NCI-H1092 treated with DMSO at 0.1 percent for 48 hours (cell line): ENCODE data around the gene C9orf50.
"Not testable (repeated sequence)": the region's sequence is repeated elsewhere in the genome, so short reads cannot be mapped to it uniquely, and the experiment has no call there.

Experiments
- DNase-seq: peaks from one replicate; lab custom pipeline; 2025; lab: John Stamatoyannopoulos, UW

The C9orf50 gene, protein sequence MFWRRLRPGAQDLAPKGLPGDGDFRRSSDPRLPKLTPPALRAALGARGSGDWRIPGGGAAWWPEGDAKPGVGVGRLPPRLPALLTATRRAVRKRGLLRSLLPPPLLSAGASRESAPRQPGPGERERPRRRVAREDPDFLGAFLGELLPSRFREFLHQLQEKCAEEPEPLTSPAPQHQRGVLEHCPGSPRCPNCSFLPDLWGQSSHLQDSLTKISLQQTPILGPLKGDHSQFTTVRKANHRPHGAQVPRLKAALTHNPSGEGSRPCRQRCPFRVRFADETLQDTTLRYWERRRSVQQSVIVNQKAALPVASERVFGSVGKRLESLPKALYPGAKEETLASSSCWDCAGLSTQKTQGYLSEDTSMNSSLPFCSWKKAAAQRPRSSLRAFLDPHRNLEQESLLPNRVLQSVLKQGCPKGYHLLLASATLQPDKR

DNA sequence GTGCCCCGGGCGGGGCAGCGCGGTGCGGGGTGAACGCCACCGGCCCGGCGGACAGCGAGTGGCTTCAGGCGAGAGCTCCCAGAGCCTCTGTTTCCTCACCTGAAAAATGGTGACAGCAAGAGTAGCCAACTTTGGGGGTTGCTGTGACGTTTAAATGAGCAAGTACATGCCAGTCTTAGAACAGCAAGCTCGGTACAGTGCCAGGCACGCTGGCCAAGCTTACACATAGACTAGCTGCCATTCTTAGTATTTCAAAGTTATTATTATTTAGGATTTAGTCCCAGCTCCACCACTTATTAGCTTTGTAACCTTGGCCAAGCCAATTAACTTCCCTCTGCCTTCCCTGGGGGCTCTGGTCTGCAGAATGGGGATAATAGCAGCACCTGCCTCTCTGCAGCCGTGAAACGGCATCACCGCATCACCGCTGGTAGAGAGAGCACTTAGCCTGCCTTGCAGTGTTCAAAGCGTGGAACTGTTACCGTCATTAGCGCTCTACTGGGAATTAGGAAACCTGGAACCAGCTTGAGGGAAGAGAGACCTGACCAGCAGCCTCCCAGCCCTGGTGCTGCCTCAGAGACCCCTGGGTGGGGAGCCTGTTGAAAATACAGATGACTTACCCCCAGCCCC is at the start of gene C9orf50:
Gene C9orf50, minus strand, starts transcription at position 433 of the 627 bp plus-strand sequence. CDS start 527 bp downstream, outside the sequence.
- DNase-seq, result peak; percentile 68

DNA sequence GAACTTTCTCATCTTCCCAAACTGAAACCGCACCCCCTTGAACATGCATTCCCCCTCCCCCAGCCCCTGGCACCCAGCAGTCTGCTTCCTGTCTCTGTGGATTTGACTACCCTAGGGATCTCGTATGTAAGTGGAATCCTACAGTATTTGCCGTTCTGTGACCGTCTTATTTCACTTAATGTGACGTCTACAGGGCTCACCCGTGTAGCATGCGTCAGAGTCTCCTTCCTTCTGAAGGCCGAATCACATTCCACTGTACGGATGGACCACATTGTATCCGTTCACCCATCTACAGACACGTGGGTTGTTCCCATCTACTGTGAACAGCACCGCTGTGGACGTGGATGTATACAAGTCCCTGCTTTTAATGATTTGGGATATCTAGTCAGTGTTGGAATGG is 49.0 kb upstream of the C9orf50 start:
- DNase-seq, result no peak

DNA sequence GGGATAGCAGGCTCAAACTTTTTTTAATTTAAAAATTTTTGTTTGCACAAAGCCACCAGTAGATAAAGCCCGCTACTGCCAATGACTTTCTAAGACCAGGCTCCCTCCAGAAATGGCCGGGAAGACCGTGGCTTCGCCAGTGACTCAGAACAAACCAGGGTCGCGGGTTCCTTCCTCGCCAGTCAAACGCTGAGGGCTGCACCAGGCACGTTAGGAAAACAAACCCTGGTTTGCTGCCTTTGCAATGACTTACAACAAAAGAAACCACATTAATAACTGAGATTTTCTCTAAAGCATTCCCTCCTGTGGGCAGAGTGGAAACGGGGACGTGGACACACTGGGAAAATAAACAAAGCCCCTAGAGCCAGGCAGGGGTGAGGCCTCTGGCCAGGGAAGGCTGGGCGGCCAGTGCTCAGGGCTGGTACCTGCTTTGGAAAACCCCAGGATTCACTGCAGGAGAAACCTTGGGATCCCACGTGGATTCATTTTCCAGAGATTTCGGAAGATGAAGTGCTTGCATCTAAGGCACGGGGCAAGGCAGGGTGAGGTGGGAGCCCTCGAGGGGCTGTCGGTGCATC is 48.3 kb upstream of the C9orf50 start:
- no peak for DNase-seq

- DNase-seq, result no peak
Measured at GRCh38 chr9:129667850-129668249, 46.9 kb upstream of the C9orf50 start.

GRCh38 chr9:129667378-129667777 is 46.5 kb upstream of the C9orf50 start:
- no peak for DNase-seq

- no peak for DNase-seq
Measured at GRCh38 chr9:129666575-129666974, 45.7 kb upstream of the C9orf50 start.

- DNase-seq, result no peak
Measured at GRCh38 chr9:129665814-129666520, 45.1 kb upstream of the C9orf50 start.

- DNase-seq, result no peak
Measured at GRCh38 chr9:129665389-129665775, 44.5 kb upstream of the C9orf50 start, which contains the start of gene PRRX2. Gene PRRX2, plus strand, starts transcription at chr9:129665647. Its CDS starts 221 bp downstream, at chr9:129665868.

DNA sequence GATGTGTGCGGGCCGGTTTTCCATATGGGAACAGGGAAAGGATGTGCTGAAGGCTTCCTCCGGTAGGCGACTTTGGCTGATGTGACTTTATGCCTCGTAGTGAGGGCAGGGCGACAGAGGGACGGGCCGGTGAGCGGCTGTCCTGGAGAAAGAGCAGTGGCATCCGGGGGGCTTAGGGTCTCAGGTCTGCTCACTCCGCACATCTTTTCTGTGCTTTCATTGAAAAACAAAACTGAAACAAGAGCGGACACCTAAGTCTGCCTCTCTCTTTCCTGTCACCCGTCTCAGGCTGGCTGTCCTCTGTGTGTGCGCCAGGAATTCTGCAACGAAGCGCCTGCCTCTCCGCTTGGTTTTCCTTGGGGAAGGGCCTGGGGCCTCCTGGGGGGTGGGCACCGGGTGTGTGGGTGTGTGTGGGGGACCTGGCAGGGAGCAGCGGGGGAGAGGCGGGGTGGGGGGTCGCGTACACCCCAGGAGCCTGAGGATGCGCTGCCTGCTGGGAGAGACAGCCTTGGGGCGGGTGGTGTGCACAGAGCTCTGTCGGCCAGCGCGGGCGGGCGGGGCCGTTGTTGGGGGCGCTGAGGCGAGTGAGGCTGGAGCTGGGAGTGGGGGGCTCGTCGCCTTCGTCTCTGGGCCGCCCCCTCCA is 44.0 kb upstream of the C9orf50 start:
- no peak for DNase-seq

DNA sequence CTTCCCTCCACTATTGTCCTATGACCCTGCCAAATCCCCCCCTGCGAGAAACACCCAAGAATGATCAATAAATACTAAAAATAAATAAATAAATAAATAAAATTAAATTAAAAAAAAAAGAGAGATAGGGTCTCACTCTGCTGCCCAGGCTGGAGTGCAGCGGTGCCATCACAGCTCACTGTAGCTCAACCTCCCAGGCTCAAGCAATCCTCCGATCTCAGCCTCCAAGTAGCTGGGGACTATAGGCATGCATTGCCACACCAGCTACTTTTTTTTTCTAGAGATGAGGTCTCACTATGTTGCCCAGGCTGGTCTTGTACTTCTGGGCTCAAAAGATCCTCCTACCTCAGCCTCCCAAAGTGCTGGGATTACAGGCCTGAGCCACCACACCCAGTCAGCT is 41.3 kb upstream of the C9orf50 start:
- not testable (repeated sequence) for DNase-seq

DNA sequence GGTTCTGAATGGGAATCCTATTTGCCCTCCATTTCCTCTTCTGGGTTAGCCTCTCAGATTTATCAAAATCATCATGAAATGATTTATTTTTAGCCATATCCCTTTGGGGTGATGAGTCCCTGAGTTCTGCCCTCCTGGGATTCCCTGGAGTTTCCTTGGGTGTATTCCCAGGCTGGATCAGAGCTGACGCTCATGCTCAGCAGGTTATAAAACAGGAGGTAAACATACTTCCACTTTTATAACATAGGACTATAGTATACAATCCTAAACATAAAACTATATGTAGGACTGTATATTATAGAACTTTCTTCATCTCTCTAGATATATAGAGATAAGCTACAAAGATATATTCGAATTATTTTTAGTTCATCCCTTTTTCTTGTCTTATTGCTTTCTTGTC is 40.1 kb upstream of the C9orf50 start:
- DNase-seq, result no peak

GRCh38 chr9:129656795-129657390 is 36.0 kb upstream of the C9orf50 start:
- DNase-seq, result no peak

DNA sequence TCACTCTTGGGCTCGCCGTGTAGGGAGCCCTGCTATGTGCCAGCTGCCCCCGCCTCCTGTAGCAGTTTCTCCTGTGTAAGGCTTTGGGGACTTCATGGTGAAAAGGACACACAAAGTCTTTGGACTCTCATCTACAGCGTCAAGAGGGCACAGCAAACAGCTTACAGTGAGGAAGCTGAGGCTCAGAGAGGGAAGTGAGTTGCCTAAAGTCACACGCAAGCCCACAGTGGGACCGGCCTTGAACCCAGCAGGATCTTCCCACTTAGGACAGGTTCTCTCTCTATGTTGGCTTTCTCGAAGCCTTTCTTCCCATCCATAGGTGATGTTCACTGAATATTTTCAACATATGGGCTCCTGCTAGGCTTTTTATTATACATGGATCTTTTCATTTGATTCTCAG is 34.8 kb upstream of the C9orf50 start:
- no peak for DNase-seq

- no peak for DNase-seq
Measured at GRCh38 chr9:129655154-129655553, 34.3 kb upstream of the C9orf50 start.

DNA sequence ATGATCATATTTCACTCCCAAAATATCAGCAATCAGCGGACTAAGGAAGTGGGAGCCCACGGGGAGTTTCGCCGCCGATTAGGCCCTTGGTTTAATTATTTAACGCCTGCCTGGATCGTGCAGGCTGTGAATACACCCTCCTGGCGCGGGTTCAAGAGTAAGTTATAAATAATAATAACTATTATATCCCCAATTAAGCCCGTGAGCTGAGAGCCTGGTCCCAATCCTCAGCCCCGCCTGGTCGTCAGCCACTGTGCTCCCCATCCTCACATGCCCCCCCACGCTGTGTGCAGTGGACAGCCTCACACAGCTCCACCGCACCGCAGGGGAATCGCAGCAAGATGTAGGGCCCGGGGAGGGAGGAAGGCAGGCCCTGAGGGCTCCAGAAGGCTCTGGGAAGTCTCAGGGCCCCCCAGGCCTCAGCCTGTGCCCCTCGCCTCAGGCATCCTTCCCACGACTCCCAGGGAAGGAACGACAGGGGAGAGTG is 33.7 kb upstream of the C9orf50 start:
- no peak for DNase-seq

- DNase-seq, result no peak
Measured at GRCh38 chr9:129653823-129654553, 33.1 kb upstream of the C9orf50 start.

GRCh38 chr9:129650680-129651235 is 29.9 kb upstream of the C9orf50 start:
- DNase-seq, result no peak

GRCh38 chr9:129649726-129650679 is 29.1 kb upstream of the C9orf50 start:
- no peak for DNase-seq

DNA sequence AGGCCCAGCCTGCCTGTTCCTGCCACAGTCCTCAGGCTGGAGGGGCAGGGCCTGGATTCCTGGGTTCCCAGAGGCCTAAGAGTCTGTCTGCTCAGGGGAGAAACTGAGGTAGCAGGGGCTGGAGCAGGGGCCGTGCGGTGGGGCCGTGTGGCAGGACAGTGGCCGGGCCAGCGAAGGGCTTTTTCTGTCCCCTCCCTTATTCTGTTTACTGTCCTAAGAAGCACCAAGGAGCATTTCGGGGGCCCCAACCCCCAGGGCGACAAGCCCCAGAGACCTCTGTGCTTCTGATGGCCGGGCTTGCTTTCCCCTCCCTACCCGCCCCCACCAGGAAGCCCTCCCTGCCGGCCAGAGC is 27.8 kb upstream of the C9orf50 start:
- no peak for DNase-seq
